ENCODE data around the gene AP2S1. TPM values are rescaled to one million over a fixed set of nuclear protein-coding genes. Genes with fewer than 3 reads are reported as not detected.
"Not testable (repeated sequence)": the region's sequence is repeated elsewhere in the genome, so short reads cannot be mapped to it uniquely, and the experiment has no call there.

Gene AP2S1
- total RNA-seq, 1 experiment from 2014 or later: 447 TPM

GRCh38 chr19:46868025-46868802, 17.6 kb upstream of the AP2S1 start:
- DNase-seq (ENCODE audit: low read depth): no peak

- DNase-seq (ENCODE audit: low read depth): no peak
Measured at GRCh38 chr19:46867170-46867569, 16.5 kb upstream of the AP2S1 start.

- DNase-seq (ENCODE audit: low read depth): no peak
Measured at GRCh38 chr19:46866407-46867136, 15.9 kb upstream of the AP2S1 start.

GRCh38 chr19:46863818-46864629, 13.4 kb upstream of the AP2S1 start:
- DNase-seq (ENCODE audit: low read depth): peak; percentile 93

GRCh38 chr19:46862974-46863632, 12.5 kb upstream of the AP2S1 start:
- DNase-seq (ENCODE audit: low read depth): no peak

- DNase-seq (ENCODE audit: low read depth): no peak
Measured at GRCh38 chr19:46862503-46862834, 11.8 kb upstream of the AP2S1 start.

GRCh38 chr19:46861691-46862502, 11.3 kb upstream of the AP2S1 start:
- DNase-seq (ENCODE audit: low read depth): no peak

- no peak for DNase-seq (ENCODE audit: low read depth)
Measured at GRCh38 chr19:46860846-46861690, 10.4 kb upstream of the AP2S1 start, which contains the start of gene ARHGAP35. ARHGAP35 (plus strand) TSS chr19:46860997; CDS start chr19:46918676, 57,679 bp downstream.

- DNase-seq (ENCODE audit: low read depth): peak; percentile 99
Measured at GRCh38 chr19:46860125-46860845, 9.6 kb upstream of the AP2S1 start.

GRCh38 chr19:46859637-46860124, 9.0 kb upstream of the AP2S1 start:
- peak; percentile 90 for DNase-seq (ENCODE audit: low read depth)

GRCh38 chr19:46856062-46857022, 5.7 kb upstream of the AP2S1 start:
- peak; percentile 97 for DNase-seq (ENCODE audit: low read depth)

- not testable (repeated sequence) for DNase-seq (ENCODE audit: low read depth)
Measured at GRCh38 chr19:46854698-46855097, 4.1 kb upstream of the AP2S1 start.

- DNase-seq (ENCODE audit: low read depth): no peak
Measured at GRCh38 chr19:46852830-46853229, 2.2 kb upstream of the AP2S1 start.

- no peak for DNase-seq (ENCODE audit: low read depth)
Measured at GRCh38 chr19:46849610-46850009, 1.0 kb downstream of the AP2S1 start.

GRCh38 chr19:46848389-46848788, 2.3 kb downstream of the AP2S1 start:
- no peak for DNase-seq (ENCODE audit: low read depth)

GRCh38 chr19:46847528-46847927, 3.1 kb downstream of the AP2S1 start:
- DNase-seq (ENCODE audit: low read depth): no peak

- DNase-seq (ENCODE audit: low read depth): no peak
Measured at GRCh38 chr19:46845959-46846459, 4.6 kb downstream of the AP2S1 start.

GRCh38 chr19:46844067-46844489, 6.6 kb downstream of the AP2S1 start:
- DNase-seq (ENCODE audit: low read depth): no peak
